Activated naive CD8-positive, alpha-beta T cell treated with anti-CD3 and anti-CD28 coated beads, Interleukin-2, amount 10 ng/mL, durations not matched to agents 7 days and 5 days (primary cell): ENCODE measurements around the gene SH3GL3. TPM values are rescaled to one million over a fixed set of nuclear protein-coding genes. Genes with fewer than 3 reads are reported as not detected.

ENCODE experiments used
- ATAC-seq: fragments of 150-1000 bp; cut with Tn5 transposase; one replicate; pipeline ENCODE4 v1.10.0; 2021; ENCODE audit warnings: low read depth, moderate library complexity
- POLR2A ChIA-PET: fragments of 350-600 bp; sonication (Branson Sonifier 250); formaldehyde crosslinking; loops from one replicate; lab custom pipeline; 2021; ENCODE audit warnings: antibody characterized with exemption; lab: Charles Lee
- DNase-seq: peaks from one replicate; pipeline ENCODE4 v3.0.0; 2021
- H3K27ac Mint-ChIP-seq: one replicate; pipeline ENCODE4 v1.8.0; 2022; ENCODE audit warnings: mild to moderate bottlenecking, mixed read lengths
- H3K27me3 Mint-ChIP-seq: one replicate; pipeline ENCODE4 v1.8.0; 2022; ENCODE audit warnings: mild to moderate bottlenecking, moderate library complexity, mixed read lengths
- H3K36me3 Mint-ChIP-seq: one replicate; pipeline ENCODE4 v1.8.0; 2021; ENCODE audit warnings: mild to moderate bottlenecking, mixed read lengths
- H3K4me1 Mint-ChIP-seq: one replicate; pipeline ENCODE4 v1.8.0; 2021; ENCODE audit warnings: mixed read lengths
- H3K4me3 Mint-ChIP-seq: one replicate; pipeline ENCODE4 v1.8.0; 2022; ENCODE audit warnings: mild to moderate bottlenecking, moderate library complexity, mixed read lengths
- H3K9me3 Mint-ChIP-seq: one replicate; pipeline ENCODE4 v1.8.0; 2021; ENCODE audit warnings: mixed read lengths
- total RNA-seq, 2 experiments: library from RNA; stranded (reverse); gene quantifications; one replicate each; pipeline ENCODE4 v1.2.3, GENCODE V29; 2021

The SH3GL3 gene
- total RNA-seq, 2 experiments from 2014 or later: not detected

DNA sequence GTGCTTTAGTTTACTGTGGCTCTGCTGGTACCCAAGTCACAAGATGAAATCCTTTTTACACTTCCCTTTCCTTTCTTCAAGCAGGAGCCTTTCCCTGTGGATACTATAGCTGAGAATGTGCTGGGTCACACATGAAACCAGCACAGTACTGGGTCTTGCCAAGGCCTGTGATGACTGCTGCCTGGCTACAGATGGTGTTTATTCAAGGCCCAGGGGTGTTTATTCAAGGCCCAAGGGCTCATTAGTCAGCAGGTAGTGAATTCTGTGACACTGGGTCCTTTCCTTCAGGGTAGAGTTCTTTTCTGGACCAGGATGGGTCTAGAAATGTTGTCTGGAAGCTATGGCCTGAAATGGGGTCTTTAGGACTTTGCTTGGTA lies 99.4 kb downstream of the SH3GL3 start:
- Mint-ChIP-seq H3K4me3 (no peak overlapping the region), H3K36me3 (no peaks in the 10 kb centered on the region), H3K9me3 (no peaks in the 10 kb centered on the region), H3K4me1 (no peaks in the 10 kb centered on the region), H3K27me3 (peaks cover 14% of the 10 kb centered on the region), H3K27ac (no peak overlapping the region)
- DNase-seq (no peak), ATAC-seq (no peak)
- POLR2A ChIA-PET: no interaction called here

DNA sequence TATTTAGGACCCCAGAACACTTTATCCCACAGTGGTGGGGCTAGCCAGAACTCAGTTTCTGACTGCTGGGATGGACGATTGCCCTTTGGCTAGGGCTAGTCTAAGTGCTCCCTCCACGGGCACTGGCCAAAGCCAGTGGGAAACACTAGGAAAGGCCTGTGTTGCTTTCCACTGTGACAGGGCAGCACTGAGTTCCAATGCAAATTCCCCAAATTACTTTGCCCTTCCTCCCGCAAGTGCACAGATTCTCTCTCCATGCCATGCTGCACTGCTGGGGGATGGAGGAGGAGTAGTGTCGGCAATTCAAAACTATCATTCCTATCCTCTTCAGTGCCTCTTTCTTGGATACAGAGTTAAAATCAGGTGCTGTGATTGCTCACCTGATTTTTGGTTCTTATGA lies 100.0 kb downstream of the SH3GL3 start:
- Mint-ChIP-seq H3K27me3 (peaks cover 18% of the 10 kb centered on the region), H3K27ac (no peak overlapping the region), H3K9me3 (no peaks in the 10 kb centered on the region), H3K4me1 (no peaks in the 10 kb centered on the region), H3K36me3 (no peaks in the 10 kb centered on the region), H3K4me3 (no peak overlapping the region)
- ATAC-seq (no peak), DNase-seq (no peak)
- POLR2A ChIA-PET: no interaction called here

DNA sequence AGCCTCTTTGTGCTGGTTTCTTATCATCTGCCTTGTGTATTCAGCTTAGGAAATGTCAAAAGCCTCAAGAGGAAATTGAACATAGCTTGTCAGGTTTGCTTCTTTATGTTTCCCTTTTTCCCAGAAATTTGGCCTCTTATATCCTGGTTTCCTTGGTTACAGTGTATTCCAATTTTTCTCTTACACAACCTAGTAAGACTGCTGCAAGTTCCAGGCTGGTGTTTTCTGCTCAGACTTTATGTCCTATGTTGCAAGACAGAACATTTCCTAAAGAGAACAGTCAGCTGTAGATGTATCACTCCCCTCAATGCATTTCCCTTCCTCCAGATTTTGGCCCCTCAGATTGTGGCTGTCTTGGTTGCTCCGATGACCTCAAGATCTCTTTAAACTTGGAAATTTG lies 102.5 kb downstream of the SH3GL3 start:
- Mint-ChIP-seq H3K9me3 (no peaks in the 10 kb centered on the region), H3K4me1 (no peaks in the 10 kb centered on the region), H3K27ac (no peak overlapping the region), H3K4me3 (no peak overlapping the region), H3K36me3 (no peaks in the 10 kb centered on the region), H3K27me3 (peaks cover 12% of the 10 kb centered on the region)
- POLR2A ChIA-PET: no interaction called here
- ATAC-seq (no peak), DNase-seq (no peak)

DNA sequence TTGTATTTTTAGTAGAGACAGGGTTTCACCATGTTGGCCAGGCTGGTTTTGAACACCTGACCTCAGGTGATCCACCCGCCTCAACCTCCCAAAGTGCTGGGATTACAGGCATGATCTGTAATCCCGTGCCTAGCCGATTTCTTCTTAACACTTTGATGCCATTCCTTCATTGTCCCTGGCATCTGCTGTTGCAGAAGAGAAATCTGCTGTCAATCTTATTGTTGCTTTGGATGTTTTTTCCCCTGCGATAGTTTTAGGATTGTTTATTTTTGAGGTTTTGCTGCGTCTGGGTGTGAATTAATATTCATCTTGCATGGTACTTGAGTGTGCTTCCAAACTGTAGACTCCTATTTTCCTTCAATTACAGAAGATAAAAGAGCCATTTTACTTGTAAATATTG lies 107.4 kb downstream of the SH3GL3 start:
- Mint-ChIP-seq H3K27me3 (peaks cover 12% of the 10 kb centered on the region), H3K36me3 (no peaks in the 10 kb centered on the region), H3K4me1 (peaks cover 2% of the 10 kb centered on the region), H3K4me3 (no peak overlapping the region), H3K9me3 (no peaks in the 10 kb centered on the region), H3K27ac (no peak overlapping the region)
- ATAC-seq (no peak), DNase-seq (no peak)
- POLR2A ChIA-PET: no interaction called here

DNA sequence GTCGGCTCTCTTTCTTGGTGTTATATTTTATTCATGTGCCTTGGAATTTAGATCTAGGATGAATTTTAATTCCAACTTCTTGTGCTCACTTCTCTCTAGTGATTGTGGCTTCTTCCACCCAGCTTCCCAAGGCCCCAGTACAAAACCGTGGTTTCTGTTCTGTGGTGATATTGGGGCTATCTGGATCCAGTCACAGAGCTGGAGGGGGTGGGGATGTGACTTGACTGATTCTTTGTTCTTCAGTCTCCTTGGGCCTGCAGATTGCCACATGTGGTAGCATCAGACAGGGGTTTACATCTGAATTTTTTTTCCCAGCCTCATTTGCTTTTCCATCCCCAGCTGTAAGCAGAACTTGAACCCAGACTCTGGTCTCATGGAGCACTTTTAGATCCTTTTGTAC lies 108.2 kb downstream of the SH3GL3 start:
- no peak for ATAC-seq
- peaks cover 2% of the 10 kb centered on the region for H3K4me1 Mint-ChIP-seq
- no peak overlapping the region for H3K4me3 Mint-ChIP-seq
- no peak overlapping the region for H3K27ac Mint-ChIP-seq
- no peak for DNase-seq
- POLR2A ChIA-PET: no interaction called here
- H3K27me3 Mint-ChIP-seq: peaks cover 12% of the 10 kb centered on the region
- no peaks in the 10 kb centered on the region for H3K36me3 Mint-ChIP-seq
- H3K9me3 Mint-ChIP-seq: no peaks in the 10 kb centered on the region

DNA sequence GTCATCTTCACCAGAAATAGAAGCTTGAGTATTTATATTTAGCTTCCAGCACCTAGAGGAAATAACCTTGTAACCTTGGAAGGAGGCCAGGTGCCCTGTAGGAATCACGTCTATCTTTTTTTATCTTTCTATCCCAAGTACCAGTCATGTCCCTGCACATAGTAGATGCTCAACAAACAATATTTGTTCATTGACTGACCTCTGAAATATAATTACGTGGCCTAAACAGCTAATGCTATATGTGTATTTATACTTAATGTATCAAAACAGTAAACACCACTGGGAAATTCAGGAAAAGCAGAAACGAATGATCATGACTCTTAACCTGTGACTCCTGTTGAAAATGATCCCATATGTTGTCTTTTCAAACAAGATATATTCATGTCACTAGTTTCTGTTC lies 108.9 kb downstream of the SH3GL3 start:
- ATAC-seq: no peak
- Mint-ChIP-seq H3K9me3 (no peaks in the 10 kb centered on the region), H3K36me3 (no peaks in the 10 kb centered on the region), H3K27ac (no peak overlapping the region), H3K4me3 (no peak overlapping the region), H3K27me3 (peaks cover 12% of the 10 kb centered on the region), H3K4me1 (peaks cover 2% of the 10 kb centered on the region)
- POLR2A ChIA-PET: no interaction called here
- no peak for DNase-seq

DNA sequence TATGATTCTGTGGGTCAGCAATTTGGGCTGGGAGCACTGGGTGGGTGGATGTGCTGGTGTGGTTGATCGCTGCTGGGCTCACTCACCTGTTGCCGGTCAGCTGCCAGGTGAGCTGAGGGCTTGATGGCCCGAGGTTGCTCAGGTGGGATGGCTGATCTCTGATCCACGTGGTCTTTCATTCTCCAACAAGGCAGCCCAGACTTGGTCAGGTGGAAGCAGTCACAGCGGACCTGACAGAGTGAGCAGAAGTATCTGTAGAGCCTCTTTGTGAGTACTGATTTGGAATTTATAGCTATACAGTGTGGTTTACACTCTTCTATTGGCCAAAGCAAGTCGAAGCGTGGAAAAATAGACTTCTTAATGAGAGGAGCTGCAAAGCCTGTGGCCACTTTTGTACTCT lies 109.6 kb downstream of the SH3GL3 start:
- Mint-ChIP-seq H3K9me3 (no peaks in the 10 kb centered on the region), H3K4me3 (no peak overlapping the region), H3K36me3 (no peaks in the 10 kb centered on the region), H3K4me1 (peaks cover 2% of the 10 kb centered on the region), H3K27me3 (peaks cover 8% of the 10 kb centered on the region), H3K27ac (no peak overlapping the region)
- DNase-seq: no peak
- POLR2A ChIA-PET: no interaction called here
- no peak for ATAC-seq

DNA sequence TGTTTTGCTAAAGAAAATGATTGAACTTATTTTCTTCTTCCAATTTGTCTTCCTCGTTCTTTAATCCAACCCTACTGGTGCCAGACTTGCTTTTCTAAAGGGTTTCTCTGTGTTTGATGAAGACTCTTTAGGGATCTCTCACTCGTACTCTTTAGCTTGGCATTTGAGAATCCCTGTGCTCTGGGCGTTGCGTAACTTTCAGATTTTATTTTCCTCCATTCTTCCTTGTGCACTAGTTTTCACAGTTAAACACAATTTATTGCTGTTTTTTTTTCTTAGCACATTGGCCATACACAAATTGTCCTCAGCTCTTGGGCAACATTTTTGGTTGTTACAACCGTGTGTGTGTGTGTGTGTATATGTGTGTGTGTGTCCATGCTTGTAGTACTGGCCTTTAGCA lies 111.0 kb downstream of the SH3GL3 start:
- no peaks in the 10 kb centered on the region for H3K9me3 Mint-ChIP-seq
- POLR2A ChIA-PET: no interaction called here
- DNase-seq (no peak), ATAC-seq (no peak)
- H3K4me1 Mint-ChIP-seq: peaks cover 2% of the 10 kb centered on the region
- no peak overlapping the region for H3K4me3 Mint-ChIP-seq
- no peaks in the 10 kb centered on the region for H3K36me3 Mint-ChIP-seq
- H3K27me3 Mint-ChIP-seq: peaks cover 6% of the 10 kb centered on the region
- no peak overlapping the region for H3K27ac Mint-ChIP-seq

DNA sequence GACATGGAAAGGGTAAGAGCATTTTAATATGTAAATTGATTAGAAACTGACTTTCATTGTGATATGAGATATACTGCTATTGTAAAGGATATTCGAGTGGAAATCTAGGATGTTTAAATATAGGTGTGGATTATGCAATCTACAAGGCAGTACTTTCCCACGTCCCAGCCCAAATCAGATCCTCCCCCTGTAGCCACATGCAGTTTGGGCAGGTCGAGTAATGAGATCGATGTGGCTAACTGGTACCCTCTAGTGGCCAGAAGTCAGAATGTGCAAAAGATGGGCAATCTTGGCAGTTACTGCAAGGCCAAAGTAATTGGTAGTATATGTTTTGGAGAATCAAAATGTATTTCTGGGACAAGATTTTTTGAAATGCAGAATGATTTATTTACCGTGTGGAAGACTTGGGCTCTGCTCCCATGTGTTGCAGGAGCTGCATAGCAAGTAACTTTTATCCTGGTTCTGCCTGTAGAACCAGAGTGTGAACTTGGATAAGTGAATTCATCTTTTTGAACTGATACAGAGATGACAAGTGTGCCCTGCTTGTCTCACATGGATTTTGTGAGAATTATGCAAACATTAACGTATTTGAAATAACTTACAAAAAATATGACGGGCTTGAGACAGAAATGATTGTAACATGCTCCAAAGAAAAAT lies 112.3 kb downstream of the SH3GL3 start:
- Mint-ChIP-seq H3K36me3 (no peaks in the 10 kb centered on the region), H3K27me3 (peaks cover 3% of the 10 kb centered on the region), H3K4me3 (no peak overlapping the region), H3K4me1 (peaks cover 2% of the 10 kb centered on the region), H3K27ac (no peak overlapping the region), H3K9me3 (no peaks in the 10 kb centered on the region)
- POLR2A ChIA-PET: no interaction called here
- DNase-seq (no peak), ATAC-seq (peak; percentile 54)

DNA sequence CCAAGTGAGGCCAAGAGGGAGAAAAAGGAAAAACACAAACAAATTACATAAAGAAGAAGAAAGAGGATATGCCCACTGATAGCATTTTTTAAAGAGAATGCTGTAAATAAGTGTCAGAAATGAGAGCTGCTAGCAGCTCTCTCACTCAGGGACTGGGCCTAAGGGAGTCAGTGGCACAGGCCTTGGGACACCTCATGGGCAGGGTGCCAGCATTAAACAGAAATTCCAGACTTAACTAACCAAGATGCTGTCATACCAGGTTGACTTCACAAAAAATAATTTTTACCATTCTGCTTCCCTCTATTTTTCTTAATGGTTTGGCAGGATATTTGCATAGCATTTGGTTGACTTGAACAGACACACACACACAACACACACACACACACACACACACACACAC lies 114.5 kb downstream of the SH3GL3 start:
- ATAC-seq (no peak), DNase-seq (no peak)
- Mint-ChIP-seq H3K4me3 (no peak overlapping the region), H3K9me3 (no peaks in the 10 kb centered on the region), H3K27ac (no peak overlapping the region), H3K4me1 (peaks cover 2% of the 10 kb centered on the region), H3K27me3 (peaks cover 6% of the 10 kb centered on the region), H3K36me3 (no peaks in the 10 kb centered on the region)
- POLR2A ChIA-PET: no interaction called here

DNA sequence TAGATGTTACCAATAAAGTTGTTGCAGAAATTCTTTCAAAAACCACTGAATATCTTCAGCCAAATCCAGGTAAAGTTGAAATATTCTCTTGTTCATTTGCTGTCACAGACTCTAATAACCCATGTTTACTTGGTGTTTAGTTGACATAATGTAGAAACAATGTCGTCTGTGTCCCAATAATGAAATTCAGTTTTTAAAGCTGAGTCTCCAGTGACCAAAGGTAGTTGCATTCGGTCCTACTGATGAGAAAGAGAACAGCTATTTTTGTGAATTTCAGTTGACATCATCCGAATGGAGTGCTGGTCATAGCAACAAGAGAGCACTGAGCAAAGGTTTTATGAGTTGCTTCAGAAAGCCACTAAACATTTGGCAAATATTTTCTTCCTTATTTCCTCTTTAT lies 118.0 kb downstream of the SH3GL3 start:
- DNase-seq (no peak), ATAC-seq (no peak)
- Mint-ChIP-seq H3K27ac (no peak overlapping the region), H3K36me3 (no peaks in the 10 kb centered on the region), H3K4me1 (no peaks in the 10 kb centered on the region), H3K9me3 (no peaks in the 10 kb centered on the region), H3K27me3 (peaks cover 2% of the 10 kb centered on the region), H3K4me3 (no peak overlapping the region)
- POLR2A ChIA-PET: no interaction called here

DNA sequence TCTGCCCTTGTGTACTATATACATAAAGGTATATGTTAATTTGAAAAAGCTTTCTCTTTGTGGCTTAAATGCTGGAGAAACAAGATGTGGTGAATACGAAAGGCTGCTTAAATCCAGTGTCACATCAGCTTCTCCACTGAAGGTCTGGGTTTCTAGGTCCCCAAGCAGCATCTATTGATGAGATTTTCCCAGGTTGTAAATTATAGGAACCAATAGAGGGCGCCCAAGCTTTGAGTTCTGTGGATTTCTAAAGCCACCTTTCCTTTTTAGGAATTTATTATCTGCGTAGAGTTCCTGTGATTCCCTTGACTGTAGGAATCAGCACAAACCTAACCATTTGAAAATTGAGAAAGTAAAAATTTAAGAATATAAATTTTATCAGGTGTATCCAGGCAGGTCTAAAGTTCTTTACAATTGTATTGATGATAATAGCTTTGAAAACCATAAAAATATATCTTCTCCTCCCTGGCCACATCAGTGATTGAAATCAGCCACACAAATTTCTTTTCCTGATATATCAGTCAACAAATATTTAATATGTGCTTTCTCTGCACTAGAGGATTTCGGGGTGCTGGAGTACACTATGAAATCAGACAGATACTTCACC lies 118.5 kb downstream of the SH3GL3 start:
- no peaks in the 10 kb centered on the region for H3K9me3 Mint-ChIP-seq
- H3K4me1 Mint-ChIP-seq: no peaks in the 10 kb centered on the region
- peaks cover 2% of the 10 kb centered on the region for H3K27me3 Mint-ChIP-seq
- POLR2A ChIA-PET: no interaction called here
- DNase-seq (no peak), ATAC-seq (no peak)
- no peak overlapping the region for H3K4me3 Mint-ChIP-seq
- no peak overlapping the region for H3K27ac Mint-ChIP-seq
- H3K36me3 Mint-ChIP-seq: no peaks in the 10 kb centered on the region

DNA sequence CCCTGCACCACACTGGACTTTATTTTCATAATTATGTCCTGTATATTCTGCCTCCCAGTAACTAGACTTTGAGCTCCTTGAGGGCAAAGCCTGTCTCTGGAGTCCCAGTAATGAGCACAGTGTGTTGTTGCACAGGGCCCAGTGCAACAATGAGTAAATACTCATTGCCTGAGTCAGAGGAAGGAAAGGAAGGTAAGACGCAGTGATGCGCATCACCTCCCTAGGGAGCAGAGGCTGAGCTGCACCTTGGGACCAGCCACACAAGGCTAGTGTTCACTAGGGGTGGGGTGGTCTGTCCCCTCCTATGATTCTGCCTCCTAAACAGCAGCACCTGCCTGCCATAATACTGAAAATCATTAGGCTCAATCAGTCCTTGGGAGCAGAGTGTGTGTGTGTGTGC lies 120.2 kb downstream of the SH3GL3 start:
- H3K27ac Mint-ChIP-seq: no peak overlapping the region
- H3K27me3 Mint-ChIP-seq: peaks cover 2% of the 10 kb centered on the region
- DNase-seq: no peak
- no peak for ATAC-seq
- no peaks in the 10 kb centered on the region for H3K36me3 Mint-ChIP-seq
- no peaks in the 10 kb centered on the region for H3K9me3 Mint-ChIP-seq
- POLR2A ChIA-PET: no interaction called here
- H3K4me1 Mint-ChIP-seq: no peaks in the 10 kb centered on the region
- H3K4me3 Mint-ChIP-seq: no peak overlapping the region

DNA sequence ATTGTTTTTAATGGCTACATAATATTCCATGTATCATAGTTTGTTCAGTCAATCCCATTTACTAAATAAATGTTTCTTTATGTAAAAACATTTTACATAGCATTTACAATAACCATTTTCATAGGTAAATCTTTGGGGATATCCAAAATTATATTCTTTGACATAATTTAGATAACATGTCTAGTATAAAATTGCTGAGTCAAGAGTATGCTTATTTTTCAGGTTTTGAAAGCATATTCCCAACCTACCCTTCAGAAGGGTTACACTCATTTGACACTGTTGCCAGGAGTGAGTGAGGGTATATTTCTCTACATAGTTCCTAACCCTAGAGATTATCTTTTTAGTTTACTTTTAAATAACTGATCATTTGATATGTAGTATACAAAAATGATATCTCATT lies 122.2 kb downstream of the SH3GL3 start:
- ATAC-seq: no peak
- no peaks in the 10 kb centered on the region for H3K4me1 Mint-ChIP-seq
- H3K27ac Mint-ChIP-seq: no peak overlapping the region
- no peaks in the 10 kb centered on the region for H3K9me3 Mint-ChIP-seq
- POLR2A ChIA-PET: no interaction called here
- H3K27me3 Mint-ChIP-seq: peaks cover 2% of the 10 kb centered on the region
- no peak overlapping the region for H3K4me3 Mint-ChIP-seq
- no peak for DNase-seq
- no peaks in the 10 kb centered on the region for H3K36me3 Mint-ChIP-seq
